ENCODE results near the gene CFL1. TPM values are rescaled to one million over a fixed set of nuclear protein-coding genes. Genes with fewer than 3 reads are reported as not detected.

The CFL1 gene
- total and polyA plus RNA-seq, 10 of the 15 experiments (the other 5 are each of a cell fraction or from before 2014, with no cell fraction given) = 164 to 2,994 (median 1,500) TPM

GRCh38 chr11:65844231-65844872 lies 13.6 kb downstream of the CFL1 start:
- FAIRE-seq (no peak), DNase-seq (ENCODE audit: low read depth, low spot score) (no peak), ATAC-seq (no peak)
- POLR2A ChIA-PET = interaction anchor here (0.5 kb wide), 1 partner anchor 133 kb away, joined by 7 read pairs; no protein-coding TSS in a partner anchor
- H3K27me3 ChIP-seq (replicated peaks in 1 of 2; ENCODE audit: control insufficient read depth in 2 of 2, insufficient read depth in 2 of 2, low read length in 1 of 2) = no peaks in the 10 kb centered on the region
- intact Hi-C loops (cut with micrococcal nuclease; ENCODE audit: unreplicated experiment) (no loop called here), in situ Hi-C loops (cut with MboI) (no loop called here)
- H3K9ac ChIP-seq (ENCODE audit: control insufficient read depth, insufficient read depth, low read length) = no peak overlapping the region
- RAD21 ChIA-PET (ENCODE audit: unreplicated experiment) = no interaction called here
- 61% methylated on average over 10 of the region's 10 CpGs for WGBS (ENCODE audit: insufficient coverage, insufficient replicate concordance, low lambda C conversion rate, missing lambda C conversion rate)
- no peaks in the 10 kb centered on the region for H3K4me1 ChIP-seq (ENCODE audit: control insufficient read depth, insufficient read depth, low read length)
- CTCF ChIA-PET = interaction anchor here (0.9 to 1.6 kb wide), 3 partner anchors 14 to 41 kb away, joined by 3 to 6 read pairs (median 4); no protein-coding TSS in a partner anchor
- no peaks in the 10 kb centered on the region for H3K79me2 ChIP-seq (ENCODE audit: control insufficient read depth, insufficient read depth, low read length)
- no peak overlapping the region for H3K4me2 ChIP-seq (ENCODE audit: control insufficient read depth, insufficient read depth)
- H2AFZ ChIP-seq (ENCODE audit: control insufficient read depth, low read depth, low read length) = no peak overlapping the region
- TF ChIP-seq ZBTB4 (CRISPR knock-in tag; IDR thresholded peaks at IDR 0.05) (no peak), SUPT20H (IDR thresholded peaks at IDR 0.05; ENCODE audit: borderline replicate concordance, control insufficient read depth, low read depth, low read length) (no peak), FOXK2 (IDR thresholded peaks at IDR 0.05) (no peak), LARP7 (IDR thresholded peaks at IDR 0.05) (no peak), NFXL1 (IDR thresholded peaks at IDR 0.05; ENCODE audit: borderline replicate concordance) (no peak), MXI1 (IDR thresholded peaks at IDR 0.05; ENCODE audit: low read depth, low read length) (no peak), USF1 (IDR thresholded peaks at IDR 0.05; ENCODE audit: borderline replicate concordance, extremely low read length, insufficient read depth, low read depth, low read length) (no peak), CHD2 (IDR thresholded peaks at IDR 0.05; ENCODE audit: borderline replicate concordance, low read depth, low read length) (no peak)
- H3K4me3 ChIP-seq = no peak overlapping the region
- H3K36me3 ChIP-seq (ENCODE audit: control insufficient read depth in 2 of 2, insufficient read depth in 2 of 2, low read length in 1 of 2) = no peaks in the 10 kb centered on the region
- BruUV-seq (replicated peaks) = no TSS peak
- H3K27ac ChIP-seq (ENCODE audit: control insufficient read depth, insufficient read depth) = no peak overlapping the region
- SMC1A ChIA-PET (ENCODE audit: uncharacterized antibody, unreplicated experiment) = no interaction called here
- no peaks in the 10 kb centered on the region for H3K9me3 ChIP-seq (replicated peaks; ENCODE audit: control insufficient read depth, insufficient read depth, low read length)
- no peaks in the 10 kb centered on the region for H4K20me1 ChIP-seq (ENCODE audit: control insufficient read depth, insufficient read depth)

Data from GM12878 (cell line).